GM10847 (cell line): Measurements from ENCODE around the gene TMEM132A.
A peak's percentile ranks its signal among the peaks of the same experiment; 100 is the strongest.

Experiments
- POLR2A ChIP-seq: IDR thresholded peaks from 2 replicates; pipeline ENCODE4 v1.6.1; 2011; ENCODE audit not compliant: insufficient read length; ENCODE audit errors: extremely low read depth

The TMEM132A gene

DNA sequence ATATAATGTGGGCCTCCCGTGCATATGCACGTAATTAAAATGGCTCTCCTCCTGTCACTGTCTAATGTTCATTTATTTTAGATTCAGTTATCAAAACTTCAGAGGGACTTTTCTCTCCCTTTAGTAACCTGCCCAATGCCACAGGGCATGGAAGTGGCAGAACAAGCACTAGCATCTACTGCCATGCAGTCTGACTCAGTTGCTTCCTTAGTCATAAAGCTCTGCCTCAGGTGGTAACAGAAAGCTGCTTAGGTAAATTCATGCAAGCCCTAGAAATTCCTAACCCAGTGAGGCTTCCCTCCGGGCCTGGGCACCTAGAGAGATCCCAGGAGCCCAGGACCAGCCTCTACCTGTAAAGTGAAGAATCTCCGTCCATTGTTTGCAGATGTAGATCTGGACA is 26.8 kb upstream of the TMEM132A start:
- no peak for TF ChIP-seq POLR2A

DNA sequence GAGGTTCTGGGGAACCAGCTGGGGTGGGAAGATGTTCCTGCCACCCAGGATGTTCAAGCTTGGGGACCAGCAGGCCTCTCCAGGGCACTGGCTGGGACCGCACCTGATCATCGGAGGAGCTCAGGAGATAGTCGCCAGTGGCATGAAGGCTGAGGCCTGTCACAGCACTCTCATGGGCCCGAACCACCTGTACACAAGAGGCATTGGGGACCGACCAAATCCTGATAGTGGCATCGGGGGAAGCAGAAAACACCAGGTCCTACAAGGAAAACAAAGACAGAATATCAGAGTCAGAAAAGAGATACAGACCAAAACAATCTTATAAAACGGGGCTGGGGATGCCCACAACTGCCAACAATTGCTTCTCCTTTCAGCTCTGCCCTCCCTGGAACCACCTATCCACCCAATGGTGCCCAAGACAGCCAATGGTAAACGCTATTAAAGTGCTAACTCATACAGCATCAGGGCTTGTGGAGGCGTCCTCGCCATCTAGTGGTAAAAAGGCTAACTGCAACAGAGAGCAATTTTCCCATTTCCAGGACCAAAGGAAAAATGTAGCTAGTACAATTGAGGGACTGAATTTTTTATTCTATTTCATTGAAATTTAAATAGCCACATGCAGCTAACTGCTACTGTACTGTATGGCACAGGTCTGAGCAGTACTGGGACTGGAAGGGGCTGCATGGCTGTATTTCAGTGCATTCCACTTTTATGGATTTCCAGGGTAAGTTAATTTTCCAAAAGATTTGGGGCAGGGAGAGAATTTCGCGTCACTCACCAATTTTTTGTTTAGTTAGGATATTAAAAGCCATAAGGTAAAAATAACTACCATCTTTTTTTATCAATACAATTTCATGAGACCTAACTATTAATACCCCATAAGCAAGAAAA is 25.0 kb upstream of the TMEM132A start:
- TF ChIP-seq POLR2A, result no peak

DNA sequence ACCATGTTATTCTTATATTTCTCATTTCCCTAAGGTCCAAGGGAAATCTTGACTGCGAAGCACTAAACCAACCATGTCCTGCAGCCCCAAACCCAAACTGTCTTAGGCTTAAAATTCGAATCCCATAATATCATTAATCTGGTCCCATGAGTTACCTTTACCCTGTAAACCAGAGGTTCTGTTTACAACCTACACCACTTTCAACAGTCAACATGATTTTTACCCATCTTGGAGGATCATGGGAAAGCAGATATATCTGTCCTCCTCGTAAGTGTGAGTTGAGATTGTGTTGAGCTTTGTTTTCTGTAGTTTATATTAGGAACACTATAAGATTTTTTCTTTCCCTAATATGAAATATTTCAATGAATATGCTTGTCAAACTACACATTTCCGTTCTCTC is 24.3 kb upstream of the TMEM132A start:
- no peak for TF ChIP-seq POLR2A

DNA sequence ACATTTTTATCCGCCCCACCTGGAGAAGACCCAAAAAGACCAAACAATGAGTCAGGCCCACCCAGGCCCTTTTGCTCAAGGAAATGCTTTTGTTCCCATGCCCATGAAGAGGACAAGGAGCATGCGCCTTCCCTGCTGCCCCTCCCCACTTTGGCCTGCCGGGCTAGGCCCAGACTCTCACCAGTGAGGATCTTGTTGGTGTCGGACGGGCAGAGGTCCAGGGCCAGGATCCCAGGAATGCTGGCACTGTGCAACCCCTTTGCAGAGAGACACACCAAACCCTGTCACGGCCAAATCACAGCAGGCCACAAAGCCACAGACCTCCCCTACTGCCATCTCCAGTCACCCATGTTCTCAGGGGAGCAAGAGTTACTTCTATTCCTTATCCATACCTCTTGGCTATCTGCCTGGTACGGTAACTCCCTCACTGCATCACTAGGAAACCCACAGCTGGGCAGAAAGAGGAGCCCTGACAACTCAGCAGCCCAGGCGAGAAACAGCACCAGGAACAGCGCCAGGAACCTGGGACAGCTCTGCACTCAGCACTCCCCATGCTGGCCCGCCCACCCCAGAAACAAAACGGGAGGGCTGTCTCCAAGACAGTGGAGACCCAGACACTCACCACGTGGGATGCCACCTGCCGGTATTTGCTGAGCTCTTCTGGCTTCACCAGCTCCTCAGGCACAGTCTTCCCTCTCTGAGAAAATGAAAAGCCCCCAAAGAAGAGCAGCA is 23.4 kb upstream of the TMEM132A start:
- no peak for TF ChIP-seq POLR2A

DNA sequence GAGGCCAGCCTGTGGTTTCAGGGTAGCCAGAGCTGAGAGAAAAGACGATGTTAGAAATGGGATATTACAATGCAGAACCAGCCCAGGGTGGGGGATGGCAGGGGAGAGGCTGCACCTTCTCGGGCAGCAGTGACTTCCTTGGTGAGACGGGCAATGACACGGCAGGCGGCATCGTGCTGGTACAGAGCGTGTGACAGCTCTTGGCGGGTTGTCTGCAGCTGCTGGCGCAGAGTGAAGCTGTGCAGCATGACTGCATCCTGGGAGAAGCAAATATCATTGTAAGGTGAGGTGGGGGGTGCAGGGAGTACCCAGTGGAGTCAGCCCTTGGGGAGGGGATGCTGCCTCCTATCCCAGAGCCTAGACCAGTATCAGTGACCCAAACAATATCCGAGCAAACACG is 21.6 kb upstream of the TMEM132A start:
- no peak for TF ChIP-seq POLR2A

DNA sequence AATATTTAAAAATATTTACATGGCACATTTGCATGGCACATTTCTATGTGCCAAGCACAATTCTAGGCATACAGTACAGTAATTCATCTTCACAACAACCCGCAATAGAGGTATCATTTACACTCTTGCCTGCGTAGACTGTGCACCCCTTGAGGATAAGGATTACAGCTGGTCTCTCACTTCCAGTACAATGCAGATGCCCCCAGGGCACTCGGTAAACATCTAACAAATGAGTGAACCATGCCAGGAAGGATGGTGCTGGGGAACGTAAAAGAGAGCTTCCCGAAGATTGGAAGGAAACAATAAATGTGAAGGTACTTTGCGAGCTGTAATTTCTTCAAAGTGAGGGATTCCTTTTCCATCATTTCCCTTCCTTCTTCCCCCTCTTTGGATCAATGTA is 19.2 kb upstream of the TMEM132A start:
- TF ChIP-seq POLR2A, result no peak

DNA sequence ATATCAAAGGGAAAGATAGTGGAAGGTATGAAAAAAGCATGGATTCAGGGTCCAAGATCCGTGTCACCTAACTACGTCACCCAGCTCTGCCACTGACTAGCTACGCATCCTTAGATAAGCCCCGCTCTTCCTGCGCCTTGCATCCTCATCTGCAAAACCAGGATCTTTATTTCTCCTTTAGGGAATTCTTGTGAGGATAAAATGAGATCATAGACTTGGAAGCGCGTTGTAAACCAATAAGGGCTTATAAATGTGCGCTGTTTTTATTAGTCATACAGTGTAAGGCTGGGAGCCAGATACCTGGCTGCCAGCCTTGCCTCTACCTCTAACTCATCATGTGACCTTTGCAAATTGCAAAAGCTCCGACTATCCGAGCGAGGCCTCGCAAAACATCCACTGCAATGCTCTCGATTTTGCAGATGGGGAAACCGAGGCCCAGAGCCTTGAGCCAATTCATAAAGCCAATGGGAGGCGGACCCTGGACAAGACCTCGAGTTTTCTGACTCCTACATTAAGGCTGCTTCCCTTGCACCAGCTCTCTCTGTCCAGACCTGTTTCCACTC is 18.6 kb upstream of the TMEM132A start:
- no peak for TF ChIP-seq POLR2A

DNA sequence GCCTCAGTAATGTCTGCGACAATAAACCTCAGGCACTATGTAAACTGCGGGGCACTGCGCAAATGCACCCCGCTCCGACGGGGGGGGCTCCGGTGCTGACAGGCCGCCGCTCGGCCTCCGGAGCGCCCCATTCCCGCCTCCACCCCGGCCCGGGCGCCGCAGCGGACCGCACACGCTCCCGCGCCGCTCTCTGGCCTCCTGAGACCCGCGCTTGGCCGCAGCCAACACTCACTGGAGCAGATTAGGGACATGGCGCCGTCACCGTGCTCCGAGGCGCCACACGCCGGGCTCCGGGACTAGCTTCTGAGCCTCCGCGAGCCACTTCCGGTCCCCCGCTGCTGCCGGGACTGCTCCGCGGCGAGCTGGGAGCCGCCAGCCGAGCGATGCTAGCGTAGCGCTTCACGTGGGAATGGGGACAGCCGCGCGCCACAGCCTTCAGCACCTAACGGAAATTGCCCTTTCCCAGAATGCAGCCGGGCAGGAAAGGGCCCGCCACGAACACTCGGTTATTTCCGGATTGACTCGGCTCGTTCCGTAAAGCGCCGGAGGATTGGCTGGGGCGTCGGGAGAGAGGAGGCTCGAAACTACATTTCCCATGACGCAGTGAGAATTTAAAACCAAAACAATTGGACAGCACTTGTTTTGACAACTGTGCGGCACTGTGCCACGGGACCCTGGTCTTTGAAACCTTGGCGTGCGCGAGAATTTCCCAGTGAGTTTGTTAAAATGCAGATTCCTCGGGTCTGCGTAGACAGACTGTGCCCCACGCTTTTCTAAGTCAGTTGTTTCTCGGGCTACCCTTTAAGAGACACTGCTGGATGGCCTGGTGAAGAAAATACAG is 17.9 kb upstream of the TMEM132A start, which contains the start of gene PRPF19:
Gene PRPF19, minus strand, starts transcription at position 454 of the 841 bp plus-strand sequence. Its CDS starts 203 bp downstream, at position 251.
- TF ChIP-seq POLR2A, result peak; percentile 86

DNA sequence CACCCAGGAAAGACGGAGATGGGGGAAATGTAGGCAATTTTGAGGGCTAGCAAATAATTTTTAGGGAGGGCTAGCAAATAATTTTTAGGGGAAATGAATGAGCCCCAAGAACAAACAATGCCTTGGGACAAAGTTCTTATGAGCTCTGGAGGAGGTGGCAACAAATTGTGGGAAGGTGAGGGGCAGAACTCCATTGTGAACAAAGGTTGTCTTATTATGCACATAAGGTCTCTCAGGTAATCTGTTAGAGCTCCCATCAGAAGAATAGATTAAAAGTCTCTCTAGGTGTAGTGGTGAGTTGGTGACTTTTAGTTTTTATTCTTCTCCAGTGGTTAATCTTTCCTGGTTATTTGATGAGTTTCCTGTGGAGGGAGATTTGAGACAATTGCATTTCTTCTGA is 15.5 kb upstream of the TMEM132A start:
- TF ChIP-seq POLR2A, result no peak

DNA sequence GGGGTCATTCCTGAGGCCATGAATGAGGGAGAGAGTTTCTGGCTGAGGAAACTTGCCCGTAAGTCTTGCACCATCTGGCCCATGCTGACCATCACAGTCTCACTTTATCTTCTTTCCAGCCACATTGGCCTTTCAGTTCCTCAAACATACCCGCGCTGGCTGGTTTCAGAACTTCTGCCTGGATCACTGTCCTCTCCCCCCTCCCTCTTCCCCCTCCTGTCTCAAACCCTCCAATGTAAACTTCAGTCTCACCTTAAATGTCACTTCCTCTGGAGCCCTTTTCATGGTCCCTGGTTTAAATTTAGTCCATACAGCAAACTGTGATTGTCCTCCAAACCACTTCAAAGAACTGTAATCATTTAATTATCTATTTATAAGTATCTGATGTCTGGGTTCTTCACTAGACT is 14.0 kb upstream of the TMEM132A start:
- no peak for TF ChIP-seq POLR2A

DNA sequence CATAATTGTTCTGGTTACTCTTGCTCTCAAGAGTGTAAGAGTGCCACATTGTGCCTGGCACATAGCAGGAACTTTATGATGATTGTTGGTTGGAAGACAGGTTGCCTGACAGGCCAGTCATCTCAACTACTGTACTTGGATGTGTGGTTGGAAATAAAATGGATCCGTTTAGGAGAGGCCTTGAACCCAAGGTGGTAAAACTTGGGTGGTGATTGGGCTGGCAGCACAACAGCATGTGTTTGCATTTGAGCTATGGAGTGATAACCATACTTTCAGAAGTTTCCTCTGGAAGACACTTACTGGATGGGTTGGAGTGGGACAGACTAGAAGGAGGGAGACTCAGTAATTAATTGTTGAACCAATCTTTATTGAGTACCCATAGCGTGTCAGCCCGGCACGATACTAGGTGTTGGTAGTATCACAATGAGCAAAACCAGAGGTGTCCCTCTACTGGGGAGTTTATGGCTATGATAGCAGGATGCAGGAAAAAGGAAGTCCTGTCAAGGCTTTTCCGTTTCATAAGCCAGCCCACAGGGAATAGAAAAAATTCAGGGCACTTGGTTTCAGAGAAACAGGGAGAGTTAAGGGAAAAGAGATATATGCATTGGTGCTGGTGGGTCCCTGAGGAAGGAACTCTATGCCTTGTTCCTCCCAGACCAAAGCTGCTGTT is 13.4 kb upstream of the TMEM132A start:
- TF ChIP-seq POLR2A, result no peak

DNA sequence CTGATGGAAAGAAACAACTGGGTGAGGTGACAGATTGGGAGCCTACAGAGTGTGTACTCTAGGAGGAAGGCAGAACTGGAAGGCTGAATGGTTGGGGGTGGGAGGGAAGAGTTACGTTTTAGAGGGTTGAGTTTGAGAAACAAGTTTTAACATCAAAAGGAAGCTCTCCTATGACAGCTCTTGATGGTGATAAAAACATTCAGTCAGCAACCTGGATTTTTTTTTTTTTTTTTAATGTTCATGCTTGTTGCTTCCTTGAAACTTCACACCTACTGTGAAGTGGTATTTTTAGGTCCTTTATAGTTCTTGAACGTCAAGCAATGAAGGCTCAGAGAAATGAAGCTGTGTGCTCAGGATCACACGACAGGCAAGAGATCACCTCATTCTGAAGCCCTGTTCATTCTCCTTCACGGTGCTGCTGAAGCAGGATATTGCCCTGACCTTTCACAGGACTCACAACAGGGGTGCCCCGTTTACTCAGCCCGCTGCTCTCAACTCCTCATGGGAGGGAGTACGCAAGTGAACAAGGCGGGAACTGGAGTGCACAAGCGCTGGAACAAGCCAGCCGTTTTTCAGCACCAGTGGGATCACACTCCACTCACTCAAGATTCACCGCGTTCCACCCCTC is 11.9 kb upstream of the TMEM132A start:
- no peak for TF ChIP-seq POLR2A

DNA sequence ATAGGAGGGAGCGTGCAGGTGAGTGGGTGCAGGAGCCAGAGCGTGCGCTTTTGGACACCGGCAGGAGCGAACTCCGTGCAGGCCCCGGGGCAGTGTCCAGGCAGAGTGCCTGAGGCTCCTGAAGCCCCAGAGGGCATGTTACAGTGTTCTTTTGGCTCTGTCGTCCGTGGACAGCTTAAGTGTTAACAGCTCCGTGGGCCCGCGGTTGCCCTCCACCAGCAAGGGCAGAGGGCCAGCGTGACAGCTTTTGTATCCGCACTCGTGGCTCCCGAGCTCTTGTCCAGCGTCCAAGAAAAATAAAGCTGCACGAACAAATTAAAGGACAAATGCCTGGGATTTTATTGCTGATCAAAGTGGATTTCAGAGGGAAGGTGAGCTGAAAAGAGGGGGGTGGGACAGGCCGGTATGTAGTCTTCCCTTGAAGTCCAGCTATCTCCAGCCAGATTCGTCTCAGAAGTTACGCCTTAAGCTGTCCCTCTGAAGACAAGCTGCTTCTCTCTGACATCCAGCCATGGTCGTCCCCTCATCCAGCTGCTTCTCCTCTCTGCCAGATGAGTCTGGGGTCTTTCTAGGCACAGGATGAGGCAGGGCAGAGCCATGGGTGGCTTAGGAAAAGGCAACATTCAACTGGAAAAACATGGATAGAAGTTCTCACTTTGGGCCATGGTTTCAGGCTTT is 11.3 kb upstream of the TMEM132A start:
- no peak for TF ChIP-seq POLR2A
